ENCODE data around the gene GPR35.

The GPR35 gene

DNA sequence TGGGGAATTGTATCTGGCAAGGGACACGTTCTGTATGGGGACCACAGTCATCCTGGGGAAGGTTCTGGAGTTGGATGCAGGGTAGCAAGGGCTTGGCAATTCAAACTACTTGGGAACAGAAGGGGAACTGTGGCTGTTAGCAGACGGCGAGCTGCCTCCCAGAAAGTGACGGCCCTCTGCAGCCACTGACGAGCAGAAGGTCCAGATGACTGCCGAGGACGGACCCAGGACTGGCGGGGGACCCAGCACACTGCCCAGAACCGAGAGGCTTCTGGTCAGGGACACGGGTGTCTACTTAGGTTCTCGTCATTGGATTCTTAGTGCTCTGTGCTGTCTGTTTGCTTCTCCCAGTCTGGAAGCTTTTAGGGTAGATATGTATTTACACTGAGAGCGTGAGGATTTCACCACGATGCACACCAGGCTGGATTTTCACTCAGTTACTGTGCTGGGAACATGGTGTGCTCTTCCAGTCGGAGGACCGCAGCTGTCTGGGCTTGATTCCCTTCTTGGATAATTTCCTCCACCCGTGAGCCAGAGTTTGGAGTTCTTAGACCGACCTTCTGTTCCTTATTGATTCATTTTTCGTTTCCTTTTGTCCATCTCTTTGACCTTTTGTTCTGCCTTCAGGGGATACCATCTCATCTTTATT, 13.4 kb downstream of the GPR35 start:
- DNase-seq (ENCODE audit: low read depth), result no peak

DNA sequence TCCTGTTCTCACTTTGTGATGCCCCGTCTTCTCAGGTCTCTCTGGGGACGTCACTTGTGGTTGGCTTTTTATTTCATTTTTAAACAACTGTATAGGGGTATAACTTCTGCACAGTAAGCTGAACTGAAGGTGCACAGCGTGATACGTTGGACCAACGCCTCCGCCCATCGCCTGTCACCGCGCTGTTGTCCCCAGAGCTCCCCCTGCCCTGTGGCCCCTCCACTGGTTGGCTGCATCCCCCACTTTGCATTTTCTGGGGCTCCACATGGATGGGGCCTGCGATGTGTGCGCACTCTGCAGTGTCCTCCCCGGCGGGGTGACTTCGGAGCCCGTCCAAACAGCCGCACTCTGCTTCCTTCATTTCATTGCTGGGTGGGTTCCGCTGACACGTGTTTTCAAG, 14.3 kb downstream of the GPR35 start:
- DNase-seq (ENCODE audit: low read depth), result no peak

DNA sequence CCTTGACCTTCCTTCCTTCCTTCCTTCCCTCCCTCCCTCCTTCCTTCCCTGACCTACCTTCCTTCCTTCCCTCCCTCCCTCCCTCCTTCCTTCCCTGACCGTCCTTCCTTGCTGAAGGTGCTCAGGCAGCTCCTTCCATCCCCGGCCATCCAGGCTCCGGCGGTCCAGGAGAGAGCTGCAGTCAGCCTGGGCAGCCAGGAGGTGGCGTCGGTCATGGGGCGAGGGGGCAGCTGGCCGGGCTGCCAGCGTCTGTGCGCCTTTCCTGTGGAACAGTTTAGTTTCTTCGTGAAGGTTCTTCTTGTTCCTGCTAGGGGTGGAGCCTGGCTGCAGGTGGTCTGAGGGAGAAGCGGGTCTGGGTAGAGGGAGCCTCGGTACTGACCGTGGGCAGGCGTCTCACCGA, 15.7 kb downstream of the GPR35 start:
- no peak for DNase-seq (ENCODE audit: low read depth)

DNA sequence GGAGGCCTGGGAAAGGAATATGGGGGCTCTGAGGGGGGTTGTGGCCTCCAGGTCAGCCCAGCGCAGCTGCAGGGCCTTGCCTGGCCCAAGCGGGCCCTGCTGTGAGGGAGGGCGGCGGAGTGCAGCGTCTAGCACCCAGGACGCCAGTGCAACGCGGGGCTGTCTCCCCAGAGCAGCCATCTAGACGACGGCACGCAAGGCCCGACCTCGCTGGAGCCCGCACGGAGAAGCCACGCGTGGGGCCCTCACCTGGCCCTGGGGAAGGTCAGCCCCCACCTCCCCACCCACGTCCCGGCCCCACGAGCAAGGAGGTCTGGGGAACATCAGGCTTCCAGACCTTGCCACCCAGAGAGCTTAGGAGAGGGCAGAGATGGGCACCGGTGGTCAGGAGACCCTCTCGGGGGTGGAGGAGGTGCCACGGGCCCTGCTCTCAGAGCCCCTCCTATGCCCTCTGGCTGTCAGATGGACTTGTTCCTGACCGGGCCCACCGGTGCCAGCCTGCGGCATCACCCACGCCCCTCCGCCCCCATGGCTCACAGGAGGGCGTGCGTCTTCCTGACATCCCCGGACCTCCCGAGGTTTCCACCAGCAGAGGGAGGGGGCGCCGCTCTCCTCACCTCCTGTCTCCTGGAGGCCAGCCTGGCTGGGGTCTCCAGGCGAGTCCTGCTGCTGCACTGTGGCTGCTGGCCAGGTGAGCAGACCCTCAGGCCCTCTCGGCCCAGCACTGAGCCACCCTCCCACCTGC, 17.0 kb downstream of the GPR35 start:
- DNase-seq (ENCODE audit: low read depth), result no peak

DNA sequence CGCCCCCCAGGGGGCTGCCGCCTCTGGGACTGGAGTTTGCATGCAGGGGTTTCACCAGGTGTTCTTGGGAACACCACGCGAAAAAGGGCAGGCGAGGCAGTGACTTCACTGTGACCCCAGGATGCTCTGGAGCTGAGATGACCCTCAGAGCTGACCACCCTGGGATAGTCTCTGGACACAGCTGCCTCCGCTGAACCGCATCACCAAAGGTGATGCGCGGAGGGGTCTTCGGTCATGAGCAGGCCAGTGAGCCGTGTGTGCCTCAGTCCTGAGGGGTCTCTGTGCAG, 17.5 kb downstream of the GPR35 start:
- DNase-seq (ENCODE audit: low read depth), result no peak

DNA sequence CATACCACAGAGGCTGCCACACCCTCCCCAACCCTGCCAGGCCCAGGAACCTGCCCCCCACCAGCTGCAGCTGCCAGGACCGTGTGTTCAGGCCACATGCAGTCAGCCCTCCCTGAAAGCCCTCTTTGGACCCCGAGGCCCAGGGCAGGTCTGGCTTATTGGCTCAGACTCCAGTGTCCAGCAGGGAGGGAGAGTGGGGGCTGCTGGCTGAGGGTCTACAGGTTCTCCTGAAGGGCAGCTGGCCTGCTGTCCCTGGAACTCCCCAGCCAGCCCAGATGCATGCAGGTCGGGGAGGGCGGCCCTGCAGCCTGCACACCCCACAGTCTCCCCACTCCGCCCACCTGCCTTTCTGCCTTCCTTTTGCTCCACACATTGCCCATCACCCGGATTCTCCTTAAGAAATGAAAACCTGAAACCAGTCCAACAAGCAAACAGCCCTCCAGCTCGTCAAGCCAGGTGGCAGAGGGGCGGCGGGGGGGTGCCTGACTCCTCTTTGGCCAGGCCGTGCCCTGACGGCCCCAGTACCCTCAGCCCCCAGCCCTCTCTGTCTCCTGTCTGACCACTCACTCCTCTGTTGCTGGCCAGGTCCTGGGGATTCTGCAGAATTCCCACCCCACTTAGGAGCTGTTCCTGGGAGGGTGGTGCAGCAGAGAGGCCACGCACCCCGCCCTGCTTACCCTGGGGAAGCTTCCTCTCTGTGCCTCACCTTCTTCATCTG, 18.0 kb downstream of the GPR35 start:
- no peak for DNase-seq (ENCODE audit: low read depth)

DNA sequence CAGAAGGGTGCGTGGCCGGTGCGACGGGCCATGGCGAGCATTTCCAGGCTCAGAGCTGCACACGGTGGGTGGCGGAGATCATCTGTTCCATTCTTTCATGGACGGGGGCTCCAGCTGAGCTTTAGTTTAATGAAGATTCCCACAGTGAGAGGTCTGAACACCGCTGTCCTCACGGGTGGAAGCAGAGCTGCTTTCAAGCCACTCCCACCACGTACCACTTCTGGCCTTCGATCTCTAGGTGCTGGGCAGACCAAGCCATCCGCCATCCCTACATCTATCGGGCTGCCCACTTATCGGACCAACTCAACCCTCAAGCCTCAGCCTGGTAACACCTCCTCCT, 18.5 kb downstream of the GPR35 start:
- DNase-seq (ENCODE audit: low read depth), result no peak

DNA sequence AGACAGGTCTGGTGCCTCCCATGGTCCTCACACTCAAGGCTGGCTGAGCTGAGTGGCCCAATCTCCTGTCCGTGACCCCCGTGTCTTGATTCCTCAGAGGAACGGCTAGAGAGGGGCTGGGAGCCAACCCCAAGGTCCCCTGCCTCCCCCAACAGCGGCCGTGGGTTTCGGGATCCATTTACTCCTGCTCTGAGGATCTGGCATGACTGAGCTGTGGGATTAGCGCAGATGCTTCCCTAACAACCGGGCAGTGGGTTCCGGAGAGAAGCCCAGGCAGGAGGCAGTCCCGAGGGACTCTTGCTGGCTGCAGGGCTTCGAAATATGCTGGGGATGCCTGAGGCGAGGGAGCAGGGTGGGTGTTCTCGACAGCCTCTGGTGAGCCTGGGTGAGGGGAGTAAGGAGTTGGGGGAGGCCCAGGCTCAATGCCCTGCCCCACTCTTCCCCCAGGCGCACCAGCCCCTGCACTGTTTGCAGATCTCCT, 18.9 kb downstream of the GPR35 start:
- no peak for DNase-seq (ENCODE audit: low read depth)

DNA sequence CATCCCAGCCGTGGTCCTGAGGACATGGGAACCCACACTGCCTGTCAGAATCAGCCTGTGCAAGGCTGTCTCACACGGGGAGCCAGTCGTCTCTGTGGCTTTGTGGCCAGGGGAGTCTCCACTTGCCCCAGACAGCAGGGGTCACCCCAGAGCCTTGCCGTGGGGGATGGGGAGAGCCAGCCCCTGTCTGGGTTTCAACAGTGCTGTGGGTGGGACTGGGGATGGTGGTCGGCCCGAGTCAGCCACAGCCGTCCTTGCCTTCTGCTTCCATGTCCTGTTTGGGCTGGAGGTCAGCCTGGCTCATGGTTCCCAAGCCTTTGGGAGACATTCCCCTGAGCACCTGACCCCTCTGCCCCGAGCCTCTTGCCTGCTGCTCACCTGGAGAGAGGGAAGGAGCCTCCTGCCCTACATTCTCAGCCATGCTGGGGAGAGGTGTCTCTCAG, 19.6 kb downstream of the GPR35 start:
- no peak for DNase-seq (ENCODE audit: low read depth)

DNA sequence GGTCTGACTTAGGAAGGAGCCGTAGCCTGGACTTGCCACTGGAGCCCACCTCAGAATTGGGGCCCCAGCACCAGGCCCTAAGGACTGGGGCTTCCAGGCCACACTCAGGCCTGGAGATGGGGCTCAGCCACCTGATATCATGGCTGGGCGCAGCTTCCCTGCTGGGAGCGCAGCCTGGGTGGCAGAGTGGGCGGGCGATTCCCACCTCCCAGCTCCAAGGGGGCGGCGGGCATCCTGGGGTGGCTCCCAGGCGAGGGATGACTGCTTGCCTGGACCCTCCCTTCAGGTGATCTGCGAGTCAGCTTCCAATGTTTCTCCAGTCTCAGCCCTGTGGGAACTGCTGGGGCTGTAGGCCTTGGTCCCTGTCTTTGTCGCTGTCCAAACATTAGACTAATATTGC, 20.1 kb downstream of the GPR35 start:
- DNase-seq (ENCODE audit: low read depth), result no peak

DNA sequence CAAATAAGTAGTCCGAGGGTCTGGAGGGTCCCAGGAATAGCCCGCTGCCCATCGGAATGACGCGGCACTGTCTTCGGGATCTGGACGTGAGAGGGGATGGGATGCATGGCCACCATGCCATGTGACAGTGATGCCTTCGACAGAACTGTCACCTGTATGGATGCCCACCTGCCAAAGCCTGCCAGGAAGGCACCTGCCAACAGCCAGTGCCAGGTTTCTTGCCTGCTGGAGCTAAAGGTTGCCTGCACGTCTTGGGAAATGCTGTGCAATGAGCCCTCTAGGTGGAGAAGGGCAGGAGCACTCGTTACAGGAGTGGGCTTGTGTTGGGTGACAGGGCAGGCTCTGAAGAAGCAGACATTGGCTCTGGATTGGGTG, 20.5 kb downstream of the GPR35 start:
- no peak for DNase-seq (ENCODE audit: low read depth)

DNA sequence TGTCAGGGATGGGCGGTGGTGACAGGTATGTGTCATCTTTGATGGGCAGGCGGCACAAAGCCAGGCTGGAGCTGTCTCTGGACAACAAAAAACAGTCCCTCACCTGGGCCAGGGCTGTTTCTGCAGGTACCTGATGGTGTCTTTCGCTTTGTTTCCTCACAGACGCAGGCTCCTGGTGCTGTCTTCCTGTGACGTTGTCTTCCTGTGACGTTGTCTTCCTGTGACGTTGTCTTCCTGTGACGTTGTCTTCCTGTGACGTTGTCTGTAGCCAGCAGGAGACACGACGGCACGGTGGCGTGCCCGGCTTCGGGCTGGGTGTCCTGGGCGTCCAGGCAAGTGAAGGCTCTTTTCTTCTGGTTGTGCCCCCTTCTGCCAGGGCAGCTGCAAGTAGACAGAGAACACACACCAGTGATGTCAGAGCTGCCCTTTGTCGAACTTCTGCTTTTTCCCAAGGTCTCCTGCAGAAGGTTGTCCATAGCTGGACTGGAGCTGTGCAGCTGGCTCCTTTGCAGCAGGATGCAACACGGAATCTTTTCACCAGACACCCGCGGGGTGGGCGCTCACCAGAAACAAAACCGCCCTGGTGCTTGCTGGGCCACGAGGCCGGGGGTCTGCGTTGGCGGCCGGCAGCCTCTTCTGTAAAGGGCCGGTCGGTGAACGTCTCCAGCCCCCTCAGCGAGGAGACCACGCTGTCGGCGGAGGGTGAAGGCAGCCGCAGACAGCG, 21.1 kb downstream of the GPR35 start:
- no peak for DNase-seq (ENCODE audit: low read depth)

DNA sequence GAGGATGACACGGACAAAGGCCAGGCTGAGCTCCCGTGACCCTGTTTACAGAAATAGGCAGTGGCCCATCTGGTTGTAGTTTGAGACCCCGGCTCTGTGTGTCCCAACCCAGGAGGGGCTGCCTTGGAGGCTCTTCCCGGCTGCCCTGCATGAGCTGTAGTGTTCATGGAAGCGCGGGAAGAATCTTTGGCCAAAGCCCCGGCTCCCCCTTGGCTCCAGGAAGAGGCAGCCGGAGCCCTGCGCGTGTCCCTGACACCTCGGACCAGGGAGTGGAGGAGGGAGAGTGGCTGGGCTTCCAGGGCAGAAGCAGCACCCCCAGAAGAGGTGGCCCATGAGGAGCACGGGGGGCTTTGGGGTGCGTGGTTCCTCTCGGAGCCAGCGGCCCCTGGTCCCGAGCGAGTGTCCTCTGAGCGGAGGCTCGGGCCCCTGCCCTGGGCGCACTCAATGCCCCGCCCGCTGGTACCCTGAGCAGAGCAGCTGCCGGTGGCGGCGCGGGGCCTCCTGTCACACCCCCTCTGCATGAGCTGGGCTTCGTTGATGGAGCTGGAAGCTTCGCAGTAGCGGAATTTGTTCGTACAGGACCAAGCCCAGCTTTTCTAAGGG, 21.7 kb downstream of the GPR35 start:
- no peak for DNase-seq (ENCODE audit: low read depth)

DNA sequence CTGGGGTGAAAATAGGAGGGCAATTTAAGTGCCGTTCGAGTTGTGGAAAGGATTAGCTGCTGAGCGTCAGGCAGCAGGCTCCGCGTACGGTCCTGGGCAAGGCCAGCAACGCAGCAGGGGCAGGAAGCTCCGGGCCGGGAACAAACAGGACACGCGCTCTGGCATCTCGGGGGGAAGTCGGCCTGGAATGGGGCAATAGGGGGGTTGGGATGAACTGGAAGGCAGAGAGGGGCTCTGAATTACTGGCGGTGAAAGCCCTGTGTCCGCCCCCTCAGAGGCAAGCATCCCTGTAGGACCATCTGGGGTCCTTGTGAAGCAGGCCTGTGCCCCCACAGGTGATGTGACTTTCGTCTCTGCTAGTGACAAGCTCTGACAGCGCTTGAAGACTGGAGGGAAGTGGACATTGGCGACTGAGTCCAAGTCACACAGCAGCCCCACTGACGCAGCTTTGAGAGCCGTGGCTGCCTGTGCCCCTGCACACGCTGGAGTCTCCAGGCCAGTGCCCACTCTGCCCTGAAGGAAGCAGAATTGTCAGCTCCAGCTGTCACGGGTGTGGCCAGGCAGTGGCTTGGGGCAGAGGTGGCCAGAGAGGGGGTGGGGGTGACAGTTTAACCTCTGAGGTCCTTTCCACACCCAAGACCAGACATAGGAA, 22.3 kb downstream of the GPR35 start:
- no peak for DNase-seq (ENCODE audit: low read depth)

DNA sequence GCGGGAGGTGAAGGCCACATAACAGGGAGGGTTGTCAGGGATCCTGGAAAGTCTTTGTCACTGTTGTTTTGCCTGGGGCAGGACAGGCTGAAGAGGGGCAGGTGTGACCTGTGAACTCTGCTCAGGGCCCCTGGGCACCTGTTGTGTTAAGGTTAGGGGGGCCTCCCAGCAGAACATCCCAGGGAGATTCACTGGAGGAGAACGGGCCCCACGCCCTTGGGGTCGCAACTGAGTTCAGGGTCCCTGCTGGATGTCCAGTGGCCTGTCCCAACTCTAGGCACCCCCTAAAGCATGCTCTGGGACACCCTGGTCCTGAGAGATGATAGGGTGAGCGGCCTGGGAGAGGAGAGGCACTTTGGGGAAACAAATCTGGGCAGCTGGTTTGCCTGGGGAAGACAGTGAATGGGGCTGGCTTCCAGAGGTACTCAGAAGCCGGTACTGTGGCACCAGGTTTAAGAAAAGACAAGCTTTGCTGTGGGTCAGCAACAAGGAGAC, 22.9 kb downstream of the GPR35 start:
- no peak for DNase-seq (ENCODE audit: low read depth)

DNA sequence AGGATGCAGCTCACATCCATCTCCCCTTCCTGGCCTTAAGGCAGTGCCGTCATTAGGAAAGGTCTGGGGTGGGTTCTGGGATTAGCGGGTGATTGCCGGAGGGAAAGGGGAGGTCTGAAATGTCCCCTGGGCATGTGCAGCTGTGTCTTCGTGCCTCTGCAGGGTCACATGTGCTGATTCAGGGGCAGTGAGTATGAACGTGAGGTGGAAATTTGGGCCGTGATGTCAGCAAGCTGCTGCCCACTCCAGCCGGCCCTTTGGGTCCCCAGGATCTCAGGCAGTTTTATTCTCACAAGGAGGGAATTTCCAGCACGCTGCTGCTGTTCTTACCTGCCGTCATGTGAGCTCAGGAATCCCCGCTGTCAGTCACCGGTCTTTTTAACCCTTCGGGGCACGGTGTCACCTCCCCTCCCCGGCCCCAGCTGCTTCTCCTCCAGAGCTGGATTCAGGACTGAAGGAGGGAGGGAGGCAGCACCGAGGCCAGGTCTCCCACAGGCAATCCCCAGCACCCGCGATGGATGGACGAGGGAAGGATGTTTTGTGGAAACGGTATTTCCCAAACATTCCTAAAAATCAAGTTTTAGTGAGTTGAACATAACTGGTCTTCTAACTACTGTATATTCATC, 23.5 kb downstream of the GPR35 start:
- no peak for DNase-seq (ENCODE audit: low read depth)

DNA sequence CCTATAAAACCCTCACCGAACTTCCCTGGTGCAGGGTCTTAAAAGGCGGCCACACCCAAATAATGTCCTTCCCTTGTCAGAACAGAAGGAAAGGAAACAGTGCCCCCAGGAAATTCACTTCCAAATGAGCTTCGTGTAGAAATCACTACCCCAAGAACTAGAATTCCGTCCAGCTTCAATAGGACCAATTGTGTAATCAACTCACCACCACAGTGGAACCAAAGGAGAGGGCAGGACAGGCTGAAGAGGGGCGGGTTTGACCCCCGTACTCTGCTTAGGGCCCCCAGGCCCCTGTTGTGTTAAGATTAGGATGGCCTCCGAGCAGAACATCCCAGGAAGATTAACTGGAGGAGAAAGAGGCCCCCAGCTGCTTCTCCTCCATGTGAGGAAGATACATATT, 24.1 kb downstream of the GPR35 start:
- DNase-seq (ENCODE audit: low read depth), result no peak

DNA sequence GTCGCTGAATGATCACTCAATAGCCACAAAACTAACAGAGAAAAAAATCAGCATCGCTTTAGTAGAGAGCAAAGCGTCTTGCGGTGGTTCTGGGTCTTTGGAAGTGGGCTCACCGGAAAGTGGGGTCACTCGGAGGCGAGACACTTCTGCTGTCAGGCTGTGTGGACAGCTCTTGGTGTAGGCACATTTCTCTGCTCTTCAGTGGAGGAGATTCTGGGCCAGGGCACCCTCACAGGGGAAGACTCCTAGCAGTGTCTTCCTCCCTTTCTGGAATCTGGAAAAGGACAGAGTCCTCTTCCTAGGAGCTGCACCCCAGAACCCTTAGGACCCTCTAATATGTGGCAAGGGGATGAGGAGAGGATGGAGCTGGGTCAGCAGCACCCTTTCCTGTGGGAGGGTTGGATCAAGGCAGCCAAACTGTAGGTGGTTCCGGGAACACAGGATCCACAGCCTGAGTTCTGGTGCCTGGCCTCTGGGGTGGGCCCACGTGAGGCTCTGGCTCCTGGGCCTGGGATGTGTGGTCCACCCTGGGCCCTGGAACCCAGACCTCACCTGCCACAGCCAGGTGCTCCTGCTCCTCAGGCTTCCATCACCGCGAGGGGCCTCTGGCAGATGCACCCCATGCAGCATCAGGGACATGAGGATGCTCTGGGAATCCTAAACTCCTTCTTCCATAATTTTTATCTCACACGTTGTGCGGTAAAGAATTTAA, 25.1 kb downstream of the GPR35 start:
- no peak for DNase-seq (ENCODE audit: low read depth)

DNA sequence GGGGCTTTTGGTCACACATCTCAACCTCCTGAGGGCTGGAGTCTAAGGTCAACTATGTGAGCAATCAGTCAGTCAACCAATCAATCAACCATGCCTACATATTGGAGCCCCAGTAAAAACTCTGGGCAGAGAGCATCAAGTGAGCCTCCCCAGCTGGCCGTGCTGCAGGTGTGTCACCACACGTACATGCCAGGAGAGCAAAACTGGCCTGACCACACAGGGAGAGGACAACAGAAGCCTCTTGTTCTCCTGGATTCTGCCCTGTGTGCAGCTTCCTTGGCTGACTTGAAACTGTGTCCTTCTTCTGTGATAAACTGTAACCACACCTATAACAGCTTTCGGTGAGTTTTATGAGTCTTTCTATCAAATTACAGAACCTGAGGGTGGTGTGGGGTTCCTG, 25.9 kb downstream of the GPR35 start:
- no peak for DNase-seq (ENCODE audit: low read depth)
